ENCODE data around the gene HOATZ. TPM values are rescaled to one million over a fixed set of nuclear protein-coding genes. Genes with fewer than 3 reads are reported as not detected.

Gene HOATZ
- total RNA-seq, 1 donor from 2014 or later: not detected

DNA sequence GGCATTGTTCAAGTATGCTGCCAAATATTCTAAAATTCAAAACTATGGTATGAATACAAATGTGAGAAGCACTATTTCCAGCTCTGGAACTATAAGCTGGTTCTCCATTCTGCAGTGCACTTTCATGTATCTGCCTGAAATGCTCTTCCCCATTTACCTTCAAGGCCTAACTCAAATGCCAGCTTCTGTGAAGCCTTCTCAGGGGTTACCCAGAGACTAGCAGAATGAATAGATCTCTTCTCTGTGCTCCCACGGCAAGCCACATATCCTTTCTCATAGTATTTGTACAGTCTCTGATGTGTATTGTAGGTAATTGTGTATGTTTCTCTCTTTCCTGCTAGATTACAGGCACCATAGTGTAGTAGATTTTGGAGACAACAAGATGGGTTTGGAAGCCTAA is 4.1 kb downstream of the HOATZ start:
- intact Hi-C loops (cut with micrococcal nuclease): no loop called here
- ChIA-PET CTCF (interaction anchor here (1.6 kb wide), 1 partner anchor 45 kb away, joined by 3 read pairs; no protein-coding TSS in a partner anchor), POLR2A (no interaction called here)
- peaks cover 7% of the 10 kb centered on the region for H3K4me1 Mint-ChIP-seq
- H3K9me3 Mint-ChIP-seq: no peaks in the 10 kb centered on the region
- no peak overlapping the region for H3K27ac Mint-ChIP-seq
- ATAC-seq (ENCODE audit: low read depth): no peak
- no peak overlapping the region for H3K4me3 Mint-ChIP-seq
- DNase-seq: no peak
- TF ChIP-seq, protein P1, sequence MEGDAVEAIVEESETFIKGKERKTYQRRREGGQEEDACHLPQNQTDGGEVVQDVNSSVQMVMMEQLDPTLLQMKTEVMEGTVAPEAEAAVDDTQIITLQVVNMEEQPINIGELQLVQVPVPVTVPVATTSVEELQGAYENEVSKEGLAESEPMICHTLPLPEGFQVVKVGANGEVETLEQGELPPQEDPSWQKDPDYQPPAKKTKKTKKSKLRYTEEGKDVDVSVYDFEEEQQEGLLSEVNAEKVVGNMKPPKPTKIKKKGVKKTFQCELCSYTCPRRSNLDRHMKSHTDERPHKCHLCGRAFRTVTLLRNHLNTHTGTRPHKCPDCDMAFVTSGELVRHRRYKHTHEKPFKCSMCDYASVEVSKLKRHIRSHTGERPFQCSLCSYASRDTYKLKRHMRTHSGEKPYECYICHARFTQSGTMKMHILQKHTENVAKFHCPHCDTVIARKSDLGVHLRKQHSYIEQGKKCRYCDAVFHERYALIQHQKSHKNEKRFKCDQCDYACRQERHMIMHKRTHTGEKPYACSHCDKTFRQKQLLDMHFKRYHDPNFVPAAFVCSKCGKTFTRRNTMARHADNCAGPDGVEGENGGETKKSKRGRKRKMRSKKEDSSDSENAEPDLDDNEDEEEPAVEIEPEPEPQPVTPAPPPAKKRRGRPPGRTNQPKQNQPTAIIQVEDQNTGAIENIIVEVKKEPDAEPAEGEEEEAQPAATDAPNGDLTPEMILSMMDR (IDR thresholded peaks at IDR 0.05): no peak
- no peaks in the 10 kb centered on the region for H3K36me3 Mint-ChIP-seq (ENCODE audit: low read depth)
- peaks cover 22% of the 10 kb centered on the region for H3K27me3 Mint-ChIP-seq

DNA sequence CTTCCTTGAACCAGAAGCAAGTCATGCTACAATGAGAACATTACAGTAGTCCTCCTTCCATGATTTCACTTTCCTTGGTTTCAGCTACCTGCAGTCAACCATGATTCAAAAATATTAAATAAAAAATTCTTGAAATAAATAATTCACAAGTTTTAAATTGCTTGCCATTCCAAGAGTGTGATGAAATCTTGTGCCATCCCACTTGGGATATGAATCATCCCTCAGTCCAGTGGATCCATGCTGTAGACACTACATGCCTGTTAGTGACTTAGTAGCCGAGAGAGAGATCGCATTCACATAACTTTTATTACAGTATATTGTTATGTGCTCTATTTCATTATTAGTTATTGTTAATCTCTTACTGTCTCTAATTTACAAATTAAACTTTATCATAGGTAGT is 6.0 kb downstream of the HOATZ start:
- Mint-ChIP-seq H3K4me3 (no peak overlapping the region), H3K9me3 (no peaks in the 10 kb centered on the region), H3K27me3 (peaks cover 18% of the 10 kb centered on the region), H3K4me1 (no peaks in the 10 kb centered on the region), H3K36me3 (ENCODE audit: low read depth) (no peaks in the 10 kb centered on the region), H3K27ac (no peak overlapping the region)
- TF ChIP-seq, protein P1 (IDR thresholded peaks at IDR 0.05): no peak
- intact Hi-C loops (cut with micrococcal nuclease): no loop called here
- ATAC-seq (ENCODE audit: low read depth): no peak
- ChIA-PET CTCF (no interaction called here), POLR2A (no interaction called here)
- DNase-seq: no peak

DNA sequence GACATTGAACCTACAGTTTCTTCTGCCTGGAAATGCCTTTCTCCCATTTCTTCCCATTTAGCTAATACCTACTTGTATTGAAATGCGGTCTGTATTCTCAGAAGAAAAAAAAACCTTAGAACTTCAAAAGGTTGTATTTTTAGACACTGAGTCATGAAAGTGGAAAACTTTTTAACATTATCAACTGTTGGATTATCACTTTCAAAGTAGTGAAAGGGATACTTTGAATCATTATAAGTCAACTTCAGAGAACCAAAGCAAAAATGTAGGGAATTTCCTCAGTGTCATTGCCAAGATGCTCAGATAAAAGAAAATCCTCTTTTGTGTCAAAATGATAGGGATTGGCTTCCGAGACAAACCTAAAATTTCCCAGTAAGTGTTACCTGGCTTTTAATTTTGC is 6.6 kb downstream of the HOATZ start:
- no peaks in the 10 kb centered on the region for H3K36me3 Mint-ChIP-seq (ENCODE audit: low read depth)

DNA sequence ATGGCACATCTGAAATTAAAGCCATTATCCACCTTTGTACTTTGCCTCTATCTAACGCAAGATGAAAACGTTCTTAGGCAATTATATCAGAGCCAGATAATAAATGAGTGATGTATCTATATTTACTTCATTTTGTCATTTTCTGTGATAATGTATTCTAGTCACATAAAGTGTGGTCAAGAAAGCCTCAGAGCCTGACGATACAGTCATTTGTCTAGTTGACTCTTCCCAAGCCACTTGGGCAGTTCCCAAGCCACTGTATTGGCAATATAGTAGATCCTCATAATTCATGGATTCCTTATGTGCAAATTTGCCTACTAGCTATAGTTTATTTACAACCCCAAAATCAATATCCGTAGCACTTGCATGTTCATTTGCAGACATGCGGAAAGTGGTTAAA is 7.8 kb downstream of the HOATZ start:
- DNase-seq (no peak), ATAC-seq (ENCODE audit: low read depth) (no peak)
- TF ChIP-seq, protein P1 (IDR thresholded peaks at IDR 0.05): no peak
- Mint-ChIP-seq H3K9me3 (no peaks in the 10 kb centered on the region), H3K4me3 (no peak overlapping the region), H3K27me3 (peaks cover 25% of the 10 kb centered on the region), H3K4me1 (peaks cover 2% of the 10 kb centered on the region), H3K36me3 (ENCODE audit: low read depth) (no peaks in the 10 kb centered on the region), H3K27ac (no peak overlapping the region)
- intact Hi-C loops (cut with micrococcal nuclease): no loop called here
- ChIA-PET CTCF (no interaction called here), POLR2A (no interaction called here)

More for the DNA sequence above, 6.6 kb downstream of the HOATZ start:
- Mint-ChIP-seq H3K4me1 (no peaks in the 10 kb centered on the region), H3K4me3 (no peak overlapping the region), H3K27me3 (peaks cover 19% of the 10 kb centered on the region), H3K27ac (no peak overlapping the region), H3K9me3 (no peaks in the 10 kb centered on the region)
- ChIA-PET CTCF (no interaction called here), POLR2A (no interaction called here)
- TF ChIP-seq, protein P1 (IDR thresholded peaks at IDR 0.05): no peak
- ATAC-seq (ENCODE audit: low read depth): no peak
- intact Hi-C loops (cut with micrococcal nuclease): no loop called here
- DNase-seq: no peak

DNA sequence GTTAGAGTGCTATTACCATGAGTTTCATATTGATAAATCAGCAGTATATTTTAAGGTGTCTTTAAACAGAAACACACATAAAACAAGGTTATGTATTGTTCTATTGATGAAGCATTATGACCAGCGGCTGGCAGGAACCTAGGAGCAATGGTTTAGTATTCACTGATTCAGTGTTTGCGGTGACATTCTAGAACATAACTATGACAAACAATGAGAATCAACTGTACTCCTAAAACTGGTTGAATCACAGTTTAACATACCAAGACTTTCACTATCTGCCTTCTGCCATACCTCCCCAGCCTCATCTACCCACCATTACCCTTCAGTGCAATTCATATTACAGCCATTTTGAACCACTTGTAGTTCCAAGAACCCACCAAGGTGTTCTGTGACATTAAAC is 8.8 kb downstream of the HOATZ start:
- peaks cover 2% of the 10 kb centered on the region for H3K4me1 Mint-ChIP-seq
- POLR2A ChIA-PET: no interaction called here

More for the DNA sequence above, 8.8 kb downstream of the HOATZ start:
- no peak for DNase-seq
- no peak for ATAC-seq (ENCODE audit: low read depth)
- Mint-ChIP-seq H3K4me3 (no peak overlapping the region), H3K9me3 (no peaks in the 10 kb centered on the region), H3K36me3 (ENCODE audit: low read depth) (no peaks in the 10 kb centered on the region), H3K27me3 (peaks cover 25% of the 10 kb centered on the region), H3K27ac (no peak overlapping the region)
- intact Hi-C loops (cut with micrococcal nuclease): no loop called here
- CTCF ChIA-PET: no interaction called here
- TF ChIP-seq, protein P1 (IDR thresholded peaks at IDR 0.05): no peak
